GM18951 (cell line): ENCODE results near the gene EML2.
A peak's percentile ranks its signal among the peaks of the same experiment; 100 is the strongest.

ENCODE experiments used
- POLR2A ChIP-seq: IDR thresholded peaks from 4 replicates; pipeline ENCODE4 v1.6.1; 2011; ENCODE audit warnings: mild to moderate bottlenecking; ENCODE audit not compliant: insufficient read length, insufficient read depth; ENCODE audit errors: extremely low read depth
- in situ Hi-C: fragments of 300-500 bp; cut with MboI; formaldehyde crosslinking; loops from one replicate; pipeline ENCODE4 v1.12.0; 2022; ENCODE audit warnings: low sequenced_read_pairs, mixed read lengths, inconsistent platforms; ENCODE audit not compliant: unreplicated experiment

The EML2 gene

DNA sequence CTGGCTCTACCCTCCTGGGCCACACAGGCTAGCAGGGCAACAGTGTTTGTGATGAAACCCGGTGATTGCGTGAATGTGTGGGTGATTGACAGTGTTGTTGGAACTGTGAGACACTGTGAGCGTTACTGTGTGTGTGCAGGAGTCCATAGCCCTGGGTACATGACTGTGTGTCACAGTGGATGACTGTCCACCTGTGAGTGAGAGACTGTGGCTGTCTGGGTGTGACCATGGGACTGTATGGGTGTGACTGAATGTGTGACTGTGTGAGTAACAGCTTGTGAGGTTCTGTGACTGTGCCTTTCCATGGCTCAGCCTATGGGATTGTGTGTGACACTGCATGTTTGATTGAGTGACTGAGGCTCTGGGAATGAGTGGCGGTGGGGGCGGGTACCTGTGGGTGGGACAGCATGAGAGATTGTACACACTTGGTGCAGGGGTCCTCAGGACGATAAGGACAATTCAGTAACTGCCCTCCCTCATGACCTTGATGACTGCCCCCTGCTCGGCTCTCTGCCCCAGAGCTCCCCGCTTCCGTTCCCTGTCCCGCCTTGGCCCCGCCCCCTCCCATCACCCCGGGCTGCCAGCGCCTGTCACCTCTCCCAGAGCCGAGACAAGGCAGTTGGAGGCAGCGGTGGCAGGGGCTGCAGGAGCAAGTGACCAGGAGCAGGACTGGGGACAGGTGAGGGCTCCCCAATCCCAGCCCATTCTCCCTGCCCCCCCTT, 28.6 kb upstream of the EML2 start, which contains the start of gene GIPR:
Gene GIPR (plus strand): TSS at position 602 of the 722 bp plus-strand sequence. CDS start 1,300 bp downstream, outside the sequence.
- peak; percentile 76 for TF ChIP-seq POLR2A
- in situ Hi-C loops = no loop called here

DNA sequence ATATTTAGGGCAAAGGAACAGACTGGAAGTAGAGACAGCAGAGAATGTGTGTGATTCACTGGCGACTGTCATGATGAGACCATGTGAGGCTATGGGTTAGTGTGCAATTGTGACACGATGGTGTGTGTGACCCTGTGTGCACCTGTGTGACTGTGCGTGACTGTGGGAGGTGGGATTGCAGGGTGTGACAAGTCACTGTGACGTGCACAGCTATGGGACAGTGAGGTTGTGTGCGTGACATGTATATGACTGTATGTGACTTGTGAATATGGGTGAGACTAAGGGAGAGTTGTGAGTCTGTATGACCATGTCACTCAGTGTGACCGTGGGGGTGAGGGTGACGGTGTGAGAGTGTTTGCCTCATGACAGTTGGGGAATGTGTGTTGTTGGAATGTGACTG, 25.4 kb upstream of the EML2 start:
- in situ Hi-C loops = no loop called here

DNA sequence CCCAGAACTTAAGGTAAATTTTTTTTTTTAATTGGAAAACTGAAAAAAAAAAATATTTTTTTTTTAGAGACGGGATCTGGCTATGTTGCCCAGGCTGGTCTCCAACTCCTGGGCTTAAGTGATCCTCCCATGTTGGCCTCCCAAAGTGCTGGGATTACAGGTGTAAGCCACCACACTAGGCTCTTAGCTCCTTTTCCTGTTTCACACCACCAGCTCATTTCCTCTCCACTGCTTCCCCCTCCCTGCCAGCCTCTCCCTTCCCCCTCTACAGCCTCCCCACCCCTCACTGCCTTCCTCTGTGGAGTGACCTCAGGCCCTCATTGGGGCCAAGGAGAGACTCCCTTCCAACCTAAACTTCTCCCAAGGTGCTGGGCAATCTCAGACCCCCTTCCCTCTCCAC, 24.6 kb upstream of the EML2 start:
- in situ Hi-C loops = no loop called here
- no peak for TF ChIP-seq POLR2A

More for the DNA sequence above, 25.4 kb upstream of the EML2 start:
- no peak for TF ChIP-seq POLR2A

DNA sequence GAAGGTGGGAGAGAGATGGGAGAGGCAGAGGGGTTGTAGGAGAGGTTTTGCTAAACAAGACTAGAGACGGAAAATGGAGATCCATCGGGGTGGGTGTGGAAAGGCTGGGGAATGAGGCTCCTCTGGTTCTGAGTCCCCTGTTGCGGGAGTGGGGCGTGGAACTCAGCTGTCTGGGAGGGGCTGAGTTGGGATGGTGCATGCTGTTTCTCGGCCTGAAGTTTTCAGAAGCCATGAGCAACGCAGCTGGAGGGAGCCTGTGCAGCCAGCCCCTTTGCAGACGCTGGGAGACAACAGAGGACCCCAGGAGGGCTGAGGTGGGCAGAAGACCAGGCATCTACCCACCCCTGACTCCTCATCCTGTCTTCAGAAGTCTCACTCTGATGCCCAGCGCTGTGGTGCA, 21.4 kb upstream of the EML2 start:
- TF ChIP-seq POLR2A = no peak
- in situ Hi-C loops = no loop called here

DNA sequence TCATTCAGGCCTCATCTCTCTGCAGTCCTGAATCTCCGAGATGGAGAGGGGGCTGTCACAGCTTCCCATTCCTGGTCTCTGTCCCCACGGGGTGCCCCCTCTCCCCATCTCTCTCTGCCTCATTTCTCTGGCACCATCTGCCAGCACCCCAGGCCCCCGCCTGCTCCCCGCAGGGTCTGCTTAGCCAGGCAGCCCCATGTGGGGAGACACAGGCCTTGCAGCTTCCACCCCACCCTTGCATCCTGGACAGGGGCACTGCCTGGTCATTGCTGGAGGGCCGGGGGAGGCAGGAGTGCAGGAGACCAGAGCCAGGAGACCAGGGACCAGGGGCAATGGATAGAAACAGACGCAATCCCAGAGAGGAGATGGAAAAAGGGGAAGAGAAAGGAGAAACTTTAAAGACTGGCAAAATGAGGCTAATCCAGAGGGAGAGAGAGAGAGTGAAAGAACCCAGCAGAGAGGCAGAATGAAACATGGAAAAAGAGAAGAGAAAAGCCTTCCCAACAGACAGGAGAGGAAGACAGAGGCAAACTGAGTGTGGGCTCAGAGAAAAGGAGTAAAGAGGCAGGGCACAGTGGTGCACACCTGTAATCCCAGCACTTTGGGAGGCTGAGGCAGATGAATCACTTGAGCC, 20.0 kb upstream of the EML2 start:
- no peak for TF ChIP-seq POLR2A
- in situ Hi-C loops = no loop called here

DNA sequence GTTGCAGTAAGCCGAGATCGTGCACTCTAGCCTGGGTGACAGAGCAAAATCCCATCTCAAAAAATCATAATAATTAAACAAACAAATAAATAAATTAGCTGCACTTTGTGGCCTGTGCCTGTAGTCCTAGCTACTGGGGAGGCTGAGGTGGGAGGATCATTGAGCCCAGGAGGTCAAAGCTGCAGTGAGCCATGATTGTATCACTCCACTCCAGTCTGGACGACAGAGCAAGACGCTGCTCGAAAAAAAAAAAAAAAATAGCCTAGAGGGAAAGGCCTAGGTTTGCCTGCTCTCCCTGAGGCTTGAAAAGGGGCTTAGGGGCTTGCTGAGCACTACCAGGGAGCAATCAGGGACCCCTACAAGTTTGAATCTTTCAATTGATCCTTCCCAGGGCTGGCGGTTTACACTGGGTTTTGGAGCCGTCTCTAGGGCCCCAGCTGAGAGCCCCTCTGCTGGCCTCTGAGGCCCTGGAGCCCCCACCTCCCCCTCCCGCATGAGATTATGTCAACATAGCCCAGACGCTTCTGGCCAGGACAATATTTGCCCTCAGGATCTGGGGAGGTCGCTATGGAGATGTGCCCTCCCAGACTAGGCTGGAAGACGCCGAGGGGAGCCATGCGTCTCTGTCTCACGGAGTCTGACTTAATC, 18.4 kb upstream of the EML2 start:
- in situ Hi-C loops = no loop called here

DNA sequence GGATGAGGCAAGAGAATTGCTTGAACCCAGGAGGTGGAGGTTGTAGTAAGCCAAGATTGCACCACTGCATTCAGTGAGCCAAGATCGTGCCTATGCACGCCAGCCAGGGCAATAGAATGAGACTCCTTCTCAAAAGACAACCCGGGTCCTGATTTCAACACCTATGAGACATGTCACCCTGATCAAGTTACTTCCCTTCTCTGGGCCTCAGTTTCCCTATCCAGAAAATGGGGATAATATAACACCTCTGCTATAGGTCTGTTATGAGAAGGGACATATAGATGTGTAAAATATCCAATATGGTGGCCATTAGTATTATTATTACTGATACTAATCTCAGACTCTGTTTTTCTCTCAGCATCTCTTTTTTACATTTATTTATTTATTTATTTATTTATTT, 15.9 kb upstream of the EML2 start:
- no peak for TF ChIP-seq POLR2A
- in situ Hi-C loops = no loop called here

More for the DNA sequence above, 18.4 kb upstream of the EML2 start:
- TF ChIP-seq POLR2A = no peak

DNA sequence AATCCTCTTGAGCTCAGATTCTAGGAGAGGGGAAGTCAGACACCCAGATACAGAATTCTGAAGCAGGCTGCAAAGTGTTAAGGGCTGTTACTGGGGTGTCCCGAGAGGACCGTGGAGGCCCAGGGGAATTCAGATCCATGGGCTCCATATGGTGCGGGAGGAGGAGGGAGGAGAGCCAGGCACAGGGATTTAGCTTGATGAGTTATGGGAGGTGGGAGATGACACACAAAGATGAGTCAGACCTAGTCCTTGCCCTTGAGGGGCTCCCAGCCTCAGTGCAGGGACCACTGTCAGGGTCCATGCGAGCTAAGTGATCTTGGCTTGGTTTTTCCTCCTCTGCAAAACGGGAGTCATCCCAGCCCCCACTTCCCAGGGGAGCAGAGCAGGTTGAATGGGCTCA, 14.4 kb upstream of the EML2 start:
- no peak for TF ChIP-seq POLR2A
- in situ Hi-C loops = no loop called here

DNA sequence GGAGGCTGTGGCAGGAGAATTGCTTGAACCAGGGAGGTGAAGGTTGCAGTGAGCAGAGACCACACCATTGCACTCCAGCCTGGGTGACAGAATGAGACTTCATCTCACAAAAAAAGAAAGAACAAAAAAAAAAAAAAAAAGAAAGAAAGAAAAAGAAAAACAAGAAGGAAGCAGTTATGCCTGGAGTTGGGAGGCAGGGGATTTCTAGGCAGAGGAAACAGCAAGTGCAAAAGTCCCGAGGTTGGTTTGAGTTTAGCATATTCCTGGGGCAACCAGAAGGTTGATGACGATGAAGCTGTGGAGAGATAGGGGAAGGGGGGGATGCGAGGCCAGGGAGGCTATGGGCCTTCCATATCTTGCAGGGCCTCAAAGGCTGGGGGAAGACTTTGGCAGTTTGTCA, 11.5 kb upstream of the EML2 start:
- in situ Hi-C loops = no loop called here
- no peak for TF ChIP-seq POLR2A

DNA sequence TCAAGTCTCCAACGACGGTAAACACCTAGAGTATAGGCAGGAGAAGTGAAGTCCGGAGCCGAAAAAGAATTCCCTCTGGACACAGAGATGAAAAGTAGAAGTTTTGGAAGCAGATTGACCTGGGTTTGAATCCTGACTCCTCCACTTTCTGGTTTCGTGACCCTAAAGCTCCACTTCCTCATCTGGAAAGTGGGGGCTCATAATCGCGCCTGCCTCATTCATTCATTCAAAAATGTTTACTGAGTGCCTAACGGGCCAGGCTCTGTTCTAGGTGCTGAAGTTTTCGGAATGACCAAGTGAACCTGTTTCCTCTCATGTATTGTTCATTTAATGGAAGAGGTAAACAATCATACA, 7.1 kb upstream of the EML2 start:
- TF ChIP-seq POLR2A = no peak
- in situ Hi-C loops = no loop called here

DNA sequence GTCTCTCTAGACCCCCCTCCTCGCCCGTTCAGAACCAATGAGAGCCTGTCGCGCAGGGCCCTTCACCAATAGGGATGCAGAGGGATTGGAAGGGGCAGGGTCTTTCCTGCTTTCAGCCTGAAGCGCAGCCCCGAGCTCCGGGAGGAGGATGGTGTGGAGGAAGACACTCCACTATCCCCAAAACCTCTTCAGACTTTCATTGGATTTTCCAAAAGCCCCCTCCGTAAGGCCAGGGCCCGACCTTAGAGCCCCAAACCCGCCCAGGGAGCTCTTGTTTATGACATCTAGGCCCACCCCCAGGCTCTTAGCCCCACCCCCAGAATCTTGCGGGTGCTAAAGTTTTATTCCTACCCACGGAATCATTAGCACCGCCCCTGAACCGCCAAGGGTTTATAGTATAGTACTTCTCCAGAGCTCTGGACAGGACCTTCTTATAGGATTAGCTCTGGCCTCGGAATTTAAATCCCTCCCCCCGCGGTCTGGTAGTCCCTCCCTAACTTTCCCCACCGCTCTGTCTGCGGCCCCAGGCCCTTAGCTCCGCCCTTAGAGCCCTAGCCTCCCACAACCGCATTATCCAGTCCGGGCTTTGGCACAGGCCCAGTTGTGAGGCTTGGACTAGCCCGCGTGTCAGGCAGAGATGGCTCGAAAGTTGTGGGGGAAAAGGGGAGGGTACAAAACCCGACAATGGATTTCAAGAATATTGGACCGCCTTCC, 6.6 kb upstream of the EML2 start:
- no peak for TF ChIP-seq POLR2A
- in situ Hi-C loops = no loop called here

DNA sequence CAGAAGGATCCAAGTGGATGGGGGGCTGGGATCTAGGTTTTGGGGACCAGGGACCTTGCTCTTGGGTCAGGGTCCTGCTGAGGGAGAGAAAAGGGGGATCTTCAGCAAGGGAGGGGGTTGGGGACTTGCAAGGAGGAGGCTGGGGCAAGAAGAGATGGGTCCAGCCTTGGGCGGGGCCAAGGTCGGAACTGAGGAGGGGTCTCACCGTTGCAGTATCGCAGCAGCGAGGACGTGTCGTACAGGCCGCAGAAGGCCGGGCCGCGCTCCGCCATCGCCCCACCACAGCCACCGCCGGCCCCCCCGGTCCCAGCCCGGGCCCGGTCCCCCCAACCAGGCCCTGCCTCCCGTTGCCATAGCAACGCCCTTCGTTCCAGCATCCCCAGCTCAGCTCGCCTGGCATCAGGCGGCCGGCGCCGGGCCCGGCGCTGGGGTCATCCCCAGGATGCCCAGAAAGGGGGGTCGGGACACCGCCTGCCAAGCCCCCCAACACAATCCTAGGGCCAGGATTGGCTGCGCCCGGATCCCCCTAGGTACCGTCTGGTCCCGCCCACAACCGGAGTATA, 6.0 kb upstream of the EML2 start:
- in situ Hi-C loops = no loop called here
- no peak for TF ChIP-seq POLR2A
